GM13977 (cell line): Measurements from ENCODE around the gene CPED1.
"Not testable (repeated sequence)": the region's sequence is repeated elsewhere in the genome, so short reads cannot be mapped to it uniquely, and the experiment has no call there.

Source experiments
- DNase-seq: peaks from one replicate; pipeline ENCODE4 v3.0.0; 2012; ENCODE audit warnings: low spot score
- CTCF ChIP-seq: IDR thresholded peaks from 2 replicates; pipeline ENCODE4 v1.5.1; 2012; ENCODE audit warnings: mild to moderate bottlenecking, control low read depth; ENCODE audit not compliant: insufficient read depth; ENCODE audit errors: extremely low read depth, missing control alignments
- in situ Hi-C: fragments of 300-500 bp; cut with MboI; formaldehyde crosslinking; loops from one replicate; pipeline ENCODE4 v1.12.0; 2022; ENCODE audit warnings: low sequenced_read_pairs, low pct_unique_long_range_greater_than_20kb, mixed read lengths, inconsistent platforms; ENCODE audit not compliant: unreplicated experiment

CPED1 gene

GRCh38 chr7:121069346-121070100, 81.0 kb downstream of the CPED1 start:
- no peak for DNase-seq
- in situ Hi-C loops: no loop called here
- no peak for TF ChIP-seq CTCF

- in situ Hi-C loops: no loop called here
- TF ChIP-seq CTCF: no peak
- DNase-seq: no peak
Observed at GRCh38 chr7:121071132-121071531, 82.6 kb downstream of the CPED1 start.

- TF ChIP-seq CTCF: no peak
- no peak for DNase-seq
- in situ Hi-C loops: no loop called here
Observed at GRCh38 chr7:121071662-121072061, 83.2 kb downstream of the CPED1 start.

- DNase-seq: no peak
- no peak for TF ChIP-seq CTCF
- in situ Hi-C loops: no loop called here
Observed at GRCh38 chr7:121072826-121073225, 84.3 kb downstream of the CPED1 start.

GRCh38 chr7:121073463-121074099, 85.1 kb downstream of the CPED1 start:
- TF ChIP-seq CTCF: no peak
- in situ Hi-C loops: no loop called here

GRCh38 chr7:121075424-121075841, 86.9 kb downstream of the CPED1 start:
- in situ Hi-C loops, DNase-seq: not testable (repeated sequence)

More at GRCh38 chr7:121073463-121074099, 85.1 kb downstream of the CPED1 start:
- no peak for DNase-seq

- no peak for TF ChIP-seq CTCF
- in situ Hi-C loops: no loop called here
- DNase-seq: no peak
Observed at GRCh38 chr7:121075952-121076349, 87.4 kb downstream of the CPED1 start.
